HCT116 (cell line): ENCODE data around the gene ATP6V0D1.

Experiments used
- CTCF ChIP-seq, 3 experiments: fragments of 200-600 bp in 1 of 3; sonication (generic) in 1 of 3; IDR thresholded peaks in 2 of 3; conservative IDR thresholded peaks in 1 of 3; 2 replicates each; pipeline ENCODE4 v1.5.1; 2012 to 2017; ENCODE audit warnings: low read depth in 2 of 3, low read length in 2 of 3, antibody characterized with exemption in 1 of 3, borderline replicate concordance in 1 of 3, control low read depth in 1 of 3, mild to moderate bottlenecking in 1 of 3, mixed read lengths in 1 of 3, mixed run types in 1 of 3, moderate library complexity in 1 of 3; ENCODE audit not compliant: insufficient read depth in 1 of 3
- EZH2 ChIP-seq: fragments of 200-600 bp; sonication (generic); IDR thresholded peaks from 2 replicates; pipeline ENCODE4 v1.6.1; 2017; ENCODE audit warnings: antibody characterized with exemption, mixed run types
- RAD21 ChIP-seq: IDR thresholded peaks from 2 replicates; pipeline ENCODE4 v1.6.1; 2012; ENCODE audit warnings: low read depth, mild to moderate bottlenecking
- SP1 ChIP-seq: IDR thresholded peaks from 2 replicates; pipeline ENCODE4 v1.6.1; 2012; ENCODE audit warnings: low read depth
- YY1 ChIP-seq: IDR thresholded peaks from 2 replicates; pipeline ENCODE4 v1.6.1; 2011; ENCODE audit warnings: low read length, low read depth, moderate library complexity, mild to moderate bottlenecking; ENCODE audit not compliant: insufficient replicate concordance; ENCODE audit errors: extremely low read depth
- ZBTB33 ChIP-seq: IDR thresholded peaks from 2 replicates; pipeline ENCODE4 v1.6.1; 2011; ENCODE audit warnings: mild to moderate bottlenecking, low read length, moderate library complexity; ENCODE audit not compliant: insufficient replicate concordance; ENCODE audit errors: extremely low read depth
- ZFX ChIP-seq: fragments of 450-650 bp; IDR thresholded peaks from 2 replicates; pipeline ENCODE4 v1.6.1; 2017

GRCh38 chr16:67395105-67395457, 85.9 kb downstream of the ATP6V0D1 start:
- no peak for TF ChIP-seq EZH2
- TF ChIP-seq CTCF (IDR thresholded peaks at IDR 0.05 in 2 of 3, conservative IDR thresholded peaks at IDR 0.05 in 1 of 3; ENCODE audit: borderline replicate concordance in 1 of 3, insufficient read depth in 1 of 3, low read depth in 2 of 3, low read length in 2 of 3) = no peak
- TF ChIP-seq RAD21 = no peak
- no peak for TF ChIP-seq ZFX
- no peak for TF ChIP-seq SP1
- no peak for TF ChIP-seq YY1
- no peak for TF ChIP-seq ZBTB33
